Neutrophil (primary cell): Measurements from ENCODE around the gene PYCARD.
A peak's percentile ranks its signal among the peaks of the same experiment; 100 is the strongest.
"Not testable (repeated sequence)": the region's sequence is repeated elsewhere in the genome, so short reads cannot be mapped to it uniquely, and the experiment has no call there.

Experiments
- H3K27ac ChIP-seq: fragments of 200-600 bp; sonication (generic); 2 replicates; pipeline ENCODE4 v1.5.1; 2016; ENCODE audit warnings: mild to moderate bottlenecking, moderate library complexity
- H3K27me3 ChIP-seq: fragments of 200-600 bp; sonication (generic); 2 replicates; pipeline ENCODE4 v1.6.0; 2016; ENCODE audit warnings: mild to moderate bottlenecking
- H3K36me3 ChIP-seq: fragments of 200-600 bp; sonication (generic); 2 replicates; pipeline ENCODE4 v1.5.1; 2017
- H3K4me1 ChIP-seq, 2 experiments: fragments of 200-600 bp in 1 of 2; sonication (generic) in 1 of 2; 1 replicate in 1 of 2; 2 replicates in 1 of 2; pipeline versions ENCODE4 v1.5.1 to v1.6.1; 2013 to 2016; ENCODE audit warnings: low read depth in 1 of 2, low read length in 1 of 2, mild to moderate bottlenecking in 1 of 2, moderate library complexity in 1 of 2; ENCODE audit not compliant: control insufficient read depth in 1 of 2, insufficient read depth in 1 of 2
- H3K4me3 ChIP-seq, 2 experiments: fragments of 200-600 bp in 1 of 2; sonication (generic) in 1 of 2; 1 replicate in 1 of 2; 2 replicates in 1 of 2; pipeline ENCODE4 v1.5.1; 2013 to 2016; ENCODE audit warnings: low read depth in 1 of 2, low read length in 1 of 2, mild to moderate bottlenecking in 1 of 2, moderate library complexity in 1 of 2
- H3K9me3 ChIP-seq: fragments of 200-600 bp; sonication (generic); 2 replicates; pipeline ENCODE4 v1.5.1; 2016
- TF ChIP-seq, protein P1 (sequence below): fragments of 200-600 bp; sonication (generic); IDR thresholded peaks from 2 replicates; pipeline ENCODE4 v1.5.1; 2016; ENCODE audit warnings: antibody characterized with exemption

Gene PYCARD

DNA sequence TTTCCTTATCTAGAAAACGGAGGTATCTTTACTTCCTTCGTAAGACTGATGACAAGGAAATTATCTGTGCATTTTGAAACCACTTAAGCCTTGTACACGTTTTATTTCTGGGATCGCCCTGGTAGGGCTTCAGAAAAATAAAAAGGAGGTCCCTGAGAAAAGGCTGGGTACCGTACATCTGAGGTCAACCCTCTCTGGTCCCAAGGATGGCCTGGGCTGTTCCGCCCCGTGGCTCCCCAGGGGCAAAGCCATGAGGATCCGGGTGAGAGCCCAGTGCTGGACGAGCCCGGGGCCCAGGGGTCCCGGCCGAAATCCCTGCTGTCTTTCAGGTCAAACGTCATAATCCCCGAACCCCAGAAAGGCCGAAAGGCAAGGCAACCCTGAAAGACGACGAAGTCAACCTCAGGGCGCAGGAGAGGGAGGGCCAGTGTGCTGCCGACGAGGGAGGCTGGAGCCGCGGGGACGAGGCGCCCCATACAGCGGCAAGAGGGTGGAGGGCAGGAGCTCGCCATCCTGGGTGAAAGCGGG, 23.3 kb downstream of the PYCARD start:
- no peaks in the 10 kb centered on the region for H3K9me3 ChIP-seq
- TF ChIP-seq, protein P1, sequence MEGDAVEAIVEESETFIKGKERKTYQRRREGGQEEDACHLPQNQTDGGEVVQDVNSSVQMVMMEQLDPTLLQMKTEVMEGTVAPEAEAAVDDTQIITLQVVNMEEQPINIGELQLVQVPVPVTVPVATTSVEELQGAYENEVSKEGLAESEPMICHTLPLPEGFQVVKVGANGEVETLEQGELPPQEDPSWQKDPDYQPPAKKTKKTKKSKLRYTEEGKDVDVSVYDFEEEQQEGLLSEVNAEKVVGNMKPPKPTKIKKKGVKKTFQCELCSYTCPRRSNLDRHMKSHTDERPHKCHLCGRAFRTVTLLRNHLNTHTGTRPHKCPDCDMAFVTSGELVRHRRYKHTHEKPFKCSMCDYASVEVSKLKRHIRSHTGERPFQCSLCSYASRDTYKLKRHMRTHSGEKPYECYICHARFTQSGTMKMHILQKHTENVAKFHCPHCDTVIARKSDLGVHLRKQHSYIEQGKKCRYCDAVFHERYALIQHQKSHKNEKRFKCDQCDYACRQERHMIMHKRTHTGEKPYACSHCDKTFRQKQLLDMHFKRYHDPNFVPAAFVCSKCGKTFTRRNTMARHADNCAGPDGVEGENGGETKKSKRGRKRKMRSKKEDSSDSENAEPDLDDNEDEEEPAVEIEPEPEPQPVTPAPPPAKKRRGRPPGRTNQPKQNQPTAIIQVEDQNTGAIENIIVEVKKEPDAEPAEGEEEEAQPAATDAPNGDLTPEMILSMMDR: no peak
- H3K4me3 ChIP-seq: peak overlapping the region; percentile 94 to 96
- H3K27ac ChIP-seq: peak overlapping the region; percentile 93
- peaks cover 23% of the 10 kb centered on the region for H3K36me3 ChIP-seq
- no peaks in the 10 kb centered on the region for H3K27me3 ChIP-seq
- peaks cover 35 to 40% of the 10 kb centered on the region in 2 experiments for H3K4me1 ChIP-seq

DNA sequence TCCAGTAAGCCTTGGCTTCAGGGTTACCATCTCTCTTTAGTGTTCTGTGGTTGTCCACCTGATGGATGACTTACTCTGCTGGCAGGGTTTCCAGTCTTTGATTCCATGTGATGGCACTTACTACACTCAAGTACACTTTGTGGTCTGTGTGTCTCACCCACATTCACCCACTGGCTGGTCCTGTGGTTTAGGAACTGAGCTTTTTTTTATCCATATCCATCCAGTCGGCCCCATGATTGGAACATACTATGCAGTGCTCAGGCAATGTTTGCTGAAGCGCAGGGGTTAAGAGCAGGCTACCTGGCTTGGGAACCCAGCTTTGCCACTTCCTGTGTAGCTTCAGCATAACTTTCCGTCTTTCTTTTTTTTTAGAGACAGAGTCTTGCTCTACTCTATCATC, 25.4 kb downstream of the PYCARD start:
- no peak overlapping the region for H3K4me3 ChIP-seq
- TF ChIP-seq, protein P1: no peak
- H3K9me3 ChIP-seq: no peaks in the 10 kb centered on the region
- peaks cover 25 to 28% of the 10 kb centered on the region in 2 experiments for H3K4me1 ChIP-seq
- H3K36me3 ChIP-seq: peaks cover 2% of the 10 kb centered on the region
- H3K27ac ChIP-seq: no peak overlapping the region
- H3K27me3 ChIP-seq: no peaks in the 10 kb centered on the region

DNA sequence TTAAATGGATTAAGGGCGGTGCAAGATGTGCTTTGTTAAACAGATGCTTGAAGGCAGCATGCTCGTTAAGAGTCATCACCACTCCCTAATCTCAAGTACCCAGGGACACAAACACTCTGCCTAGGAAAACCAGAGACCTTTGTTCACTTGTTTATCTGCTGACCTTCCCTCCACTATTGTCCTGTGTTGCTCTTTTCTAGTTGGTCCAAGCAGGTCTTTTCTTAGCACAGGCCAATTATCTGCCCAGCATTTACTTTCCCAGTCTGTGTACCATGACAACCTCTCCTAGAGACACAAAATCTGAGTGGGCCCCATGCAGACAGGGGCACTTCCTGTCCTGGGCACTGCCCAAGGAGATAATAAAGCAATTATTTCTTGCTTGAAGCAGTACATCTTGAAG, 32.5 kb downstream of the PYCARD start:
- H3K27me3 ChIP-seq, H3K9me3 ChIP-seq, H3K27ac ChIP-seq, H3K36me3 ChIP-seq, H3K4me1 ChIP-seq, H3K4me3 ChIP-seq: not testable (repeated sequence)

DNA sequence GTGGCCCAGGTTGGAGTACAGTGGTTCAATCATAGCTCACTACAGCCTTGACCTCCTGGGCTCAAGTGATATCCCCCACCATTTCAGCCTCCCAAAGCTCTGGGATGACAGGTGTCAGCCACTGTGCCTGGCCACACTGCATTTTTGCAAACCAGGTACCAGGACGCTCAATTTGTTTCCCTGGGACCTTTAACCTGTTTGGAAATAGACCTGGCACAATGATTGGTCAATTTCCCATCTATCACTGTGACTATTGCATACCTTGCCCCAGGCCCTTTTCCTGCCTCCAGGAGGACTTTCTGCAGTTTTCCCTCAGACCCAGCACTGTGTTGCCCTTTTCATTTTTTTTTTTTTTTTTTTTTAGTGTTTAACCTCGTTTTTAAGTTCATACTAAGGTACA, 33.7 kb downstream of the PYCARD start:
- Histone ChIP-seq H3K36me3 (no peaks in the 10 kb centered on the region), H3K27me3 (no peaks in the 10 kb centered on the region), H3K9me3 (no peaks in the 10 kb centered on the region), H3K4me3 (no peak overlapping the region), H3K27ac (no peak overlapping the region), H3K4me1 (peaks cover 4 to 10% of the 10 kb centered on the region in 2 experiments)
- TF ChIP-seq, protein P1: no peak

DNA sequence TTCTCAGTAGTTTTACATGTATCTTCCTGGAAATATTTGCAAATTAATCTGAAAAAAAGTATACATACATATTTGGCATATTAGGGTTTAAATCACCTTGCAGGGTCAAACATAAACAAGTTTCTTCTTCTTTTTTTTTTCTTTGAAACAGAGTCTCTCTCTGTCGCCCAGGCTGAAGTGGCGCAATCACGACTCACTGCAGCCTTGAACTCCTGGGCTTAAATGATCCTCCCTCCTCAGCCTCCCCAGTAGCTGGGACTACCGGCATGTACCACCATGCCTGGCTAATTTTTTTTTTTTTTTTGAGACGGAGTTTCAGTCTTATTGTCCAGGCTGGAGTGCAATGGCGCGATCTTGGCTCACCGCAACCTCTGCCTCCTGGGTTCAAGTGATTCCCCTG, 35.2 kb downstream of the PYCARD start:
- TF ChIP-seq, protein P1: no peak

GRCh38 chr16:31157136-31157535, 45.4 kb downstream of the PYCARD start:
- peak overlapping the region; percentile 25 for H3K27ac ChIP-seq
- H3K4me3 ChIP-seq: no peak overlapping the region
- no peaks in the 10 kb centered on the region for H3K36me3 ChIP-seq
- TF ChIP-seq, protein P1: no peak
- no peaks in the 10 kb centered on the region for H3K9me3 ChIP-seq
- H3K27me3 ChIP-seq: no peaks in the 10 kb centered on the region
- peaks cover 5 to 6% of the 10 kb centered on the region in 2 experiments for H3K4me1 ChIP-seq

More for the DNA sequence above, 35.2 kb downstream of the PYCARD start:
- Histone ChIP-seq H3K9me3 (no peaks in the 10 kb centered on the region), H3K27ac (no peak overlapping the region), H3K4me1 (peaks cover 4 to 10% of the 10 kb centered on the region in 2 experiments), H3K36me3 (no peaks in the 10 kb centered on the region), H3K27me3 (no peaks in the 10 kb centered on the region), H3K4me3 (no peak overlapping the region)
